ENCODE data around the gene CEP350.
"Not testable (repeated sequence)": the region's sequence is repeated elsewhere in the genome, so short reads cannot be mapped to it uniquely, and the experiment has no call there.

The CEP350 gene

DNA sequence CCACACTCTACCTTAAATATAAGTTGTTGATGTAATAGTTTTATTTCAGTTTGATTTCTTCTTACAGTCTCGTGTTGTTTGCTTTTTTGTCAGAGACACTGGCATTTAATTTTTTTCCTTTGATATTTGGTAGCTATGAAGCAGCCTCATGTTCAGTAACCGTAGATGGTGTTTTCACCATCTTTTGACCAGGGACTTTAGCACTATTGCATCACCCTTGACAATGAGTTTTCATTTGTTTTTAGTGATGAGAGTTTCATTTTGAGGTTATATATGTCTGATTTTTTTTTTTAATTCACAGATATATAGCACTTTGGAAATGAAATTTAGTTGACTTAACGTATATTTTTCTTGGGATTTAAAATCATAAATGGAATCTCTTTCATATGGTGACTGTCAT, 36.2 kb downstream of the CEP350 start:
- no peak for DNase-seq

DNA sequence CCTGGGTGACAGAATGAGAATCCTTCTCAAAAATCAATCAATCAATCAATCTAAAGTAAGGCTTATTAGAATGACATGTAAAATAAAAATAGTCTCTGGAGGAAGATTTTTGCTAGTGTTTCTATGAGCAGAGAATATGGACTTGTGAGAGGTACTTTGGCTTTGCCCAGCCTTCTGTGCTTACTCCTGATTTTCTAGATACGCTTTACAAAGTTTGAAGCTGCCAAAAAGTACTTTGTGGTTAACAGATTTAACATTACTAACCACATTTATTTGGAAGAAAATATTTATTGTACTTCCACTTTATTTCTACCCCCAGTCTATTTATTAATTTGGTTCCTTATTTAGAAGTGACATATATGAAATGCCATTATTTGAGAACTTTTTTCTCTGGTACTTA, 41.0 kb downstream of the CEP350 start:
- no peak for DNase-seq

DNA sequence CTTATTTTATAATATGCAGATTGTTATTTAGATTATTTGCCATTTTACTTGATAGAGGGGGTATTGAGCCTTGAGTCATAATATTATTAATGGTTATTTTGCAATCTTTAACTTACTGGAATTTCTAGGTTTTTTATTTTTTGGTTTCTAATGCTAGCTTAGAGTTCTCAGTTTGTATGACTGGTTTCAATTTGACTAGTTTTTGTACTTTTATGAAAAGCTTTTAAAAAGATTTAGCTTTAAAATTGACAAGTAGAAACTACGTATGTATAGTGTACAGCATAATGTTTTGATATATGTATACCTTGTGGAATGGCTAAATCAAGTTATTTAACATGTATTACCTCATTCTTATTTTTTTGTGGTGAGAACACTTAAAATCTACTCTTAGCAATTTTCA, 41.5 kb downstream of the CEP350 start:
- DNase-seq: no peak

DNA sequence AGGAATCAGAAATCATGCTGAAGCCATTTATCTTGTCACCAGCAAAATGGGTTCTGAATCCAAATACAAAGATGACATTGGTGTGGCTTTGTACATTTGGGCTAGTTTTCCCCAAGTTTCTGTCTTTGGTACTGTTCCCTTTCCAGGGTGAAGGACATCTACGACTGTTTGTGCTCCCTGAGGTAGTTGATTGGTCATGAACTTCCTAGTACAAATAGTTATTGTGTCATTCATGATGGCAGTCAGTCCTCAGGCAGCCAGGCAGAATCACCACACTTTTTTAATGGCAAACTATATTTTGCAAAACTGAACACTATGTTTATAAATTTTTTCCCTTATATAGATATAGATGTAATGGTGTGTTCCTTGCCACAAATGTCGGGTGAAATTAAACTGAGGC, 46.0 kb downstream of the CEP350 start:
- DNase-seq: no peak

DNA sequence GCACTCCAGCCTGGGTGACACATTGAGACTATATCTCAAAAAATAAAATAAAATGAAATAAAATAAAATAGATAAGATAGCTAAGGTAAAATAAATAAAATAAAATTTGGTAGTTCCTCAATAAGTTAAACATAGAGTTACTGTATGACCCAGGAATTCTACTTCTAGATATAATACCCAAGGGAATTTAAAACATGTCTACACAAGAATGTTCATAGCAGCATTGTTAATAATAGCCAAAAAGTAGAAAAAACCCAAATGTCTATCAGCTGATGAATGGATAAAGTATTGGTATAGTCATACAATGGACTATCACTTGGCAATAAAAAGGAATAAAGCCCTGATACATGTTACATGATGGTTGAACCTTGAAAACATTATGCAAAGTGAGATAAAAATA, 47.8 kb downstream of the CEP350 start:
- no peak for DNase-seq

DNA sequence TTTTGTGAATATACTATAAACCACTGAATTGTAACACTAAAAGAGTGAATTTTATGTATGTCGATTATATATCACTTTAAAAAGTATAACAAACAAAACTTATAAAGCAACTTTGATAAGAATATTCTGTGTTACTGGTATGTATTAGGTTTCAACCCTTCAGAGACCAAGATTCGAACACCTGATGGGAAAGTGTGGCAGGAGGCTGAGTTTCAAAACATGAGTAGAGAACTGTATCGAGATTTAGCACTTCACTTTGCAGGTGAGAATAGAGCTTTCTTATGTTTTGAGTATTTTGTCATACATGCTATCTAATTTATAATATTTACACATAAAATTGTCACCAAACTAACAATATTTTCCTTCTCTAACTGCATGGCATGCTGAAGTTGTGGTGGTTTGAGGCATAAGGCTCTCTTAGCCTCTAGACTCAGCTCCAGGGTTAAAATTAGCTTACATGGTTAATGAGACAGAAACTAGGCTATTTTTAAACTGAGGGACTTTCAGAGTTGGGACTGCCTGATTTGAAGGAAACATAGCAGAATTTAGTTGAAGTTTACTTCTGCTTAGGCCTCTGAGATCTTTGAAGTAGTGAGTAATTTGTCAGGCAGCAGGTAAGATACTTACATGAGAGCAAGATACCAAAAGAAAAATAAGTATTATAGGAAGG, 48.6 kb downstream of the CEP350 start:
- no peak for DNase-seq

GRCh38 chr1:180006762-180007161, 52.2 kb downstream of the CEP350 start:
- not testable (repeated sequence) for DNase-seq

DNA sequence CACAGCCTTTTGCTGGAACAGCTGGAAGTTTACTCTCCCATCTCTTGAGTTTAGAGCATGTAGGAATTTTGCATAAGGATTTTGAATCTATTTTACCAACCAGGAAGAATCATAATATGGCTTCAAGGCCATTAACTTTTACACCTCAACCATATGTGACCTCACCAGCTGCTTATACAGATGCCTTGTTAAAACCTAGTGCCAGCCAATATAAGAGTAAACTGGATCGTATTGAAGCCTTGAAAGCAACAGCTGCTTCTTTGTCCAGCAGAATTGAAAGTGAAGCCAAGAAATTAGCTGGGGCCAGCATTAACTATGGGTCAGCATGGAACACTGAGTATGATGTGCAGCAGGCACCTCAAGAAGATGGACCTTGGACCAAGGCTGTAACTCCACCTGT, 65.4 kb downstream of the CEP350 start:
- no peak for DNase-seq

GRCh38 chr1:180026556-180026955, 71.9 kb downstream of the CEP350 start:
- DNase-seq: no peak

DNA sequence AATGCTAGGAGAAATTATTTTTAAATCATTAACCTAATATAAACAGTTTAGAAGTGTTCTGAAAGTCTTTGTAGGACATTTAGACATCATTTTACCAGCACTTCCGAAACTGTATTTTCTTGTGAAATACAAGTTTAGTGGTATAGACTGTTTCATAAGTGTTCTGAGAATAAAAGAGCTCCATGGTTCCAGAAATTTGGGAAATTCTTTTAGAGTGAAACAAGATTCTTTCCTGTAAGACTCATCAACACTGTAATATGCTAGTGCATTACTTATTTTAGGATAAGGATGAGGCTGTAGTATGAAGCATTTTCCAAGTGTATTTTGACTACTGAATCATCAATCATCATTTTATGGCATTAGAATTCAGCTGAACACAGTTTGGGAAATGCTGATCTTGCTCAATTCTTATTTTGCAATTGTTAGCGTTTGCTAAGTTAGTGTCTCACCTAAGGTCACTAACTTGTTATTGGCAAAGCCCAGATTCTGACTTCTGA, 73.4 kb downstream of the CEP350 start:
- DNase-seq: no peak

DNA sequence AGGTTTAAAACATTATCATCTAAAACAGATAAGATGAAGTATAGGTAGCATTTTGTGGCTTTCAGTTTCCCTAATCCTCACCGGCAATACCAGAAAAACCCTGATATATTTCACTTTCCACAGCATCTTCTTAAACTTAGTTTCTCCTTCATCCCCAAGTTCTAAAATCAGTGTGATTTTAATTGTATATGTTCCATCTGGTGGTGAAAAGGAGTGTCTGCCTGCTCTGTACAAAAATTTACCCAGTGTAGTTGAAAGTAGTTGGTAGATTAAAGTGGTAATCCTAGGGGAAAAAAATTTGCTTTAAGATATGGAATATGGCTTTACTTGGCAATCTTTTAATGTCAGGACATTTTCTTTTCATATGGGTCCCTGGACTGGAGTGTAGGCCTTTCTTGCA, 74.3 kb downstream of the CEP350 start:
- DNase-seq: no peak

DNA sequence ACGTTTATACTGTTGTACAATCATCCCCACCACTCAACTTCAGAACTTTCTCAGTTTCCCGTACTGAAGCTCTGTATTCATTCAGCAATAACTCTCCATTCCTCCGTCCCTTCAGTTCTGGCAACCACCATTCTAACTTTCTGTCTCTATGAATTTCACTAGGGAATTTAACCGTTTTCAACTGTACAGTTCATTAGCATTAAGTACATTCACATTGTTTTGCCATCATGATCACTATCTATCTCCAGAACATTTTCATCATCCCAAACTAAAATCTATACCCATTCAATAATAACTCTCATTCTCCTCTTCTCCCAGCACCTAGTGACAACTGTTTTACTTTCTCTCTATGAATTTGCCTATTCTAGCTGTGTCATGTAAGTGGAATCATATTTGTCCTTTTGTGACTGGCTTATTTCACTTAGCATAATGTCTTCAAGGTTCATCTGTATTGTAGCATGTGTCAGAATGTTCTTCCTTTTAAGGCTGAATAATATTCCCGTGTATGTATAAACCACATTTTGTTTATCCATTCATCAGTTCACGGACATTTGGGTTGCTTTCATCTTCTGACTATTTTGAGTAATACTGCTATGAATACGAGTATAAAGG, 75.0 kb downstream of the CEP350 start:
- no peak for DNase-seq

DNA sequence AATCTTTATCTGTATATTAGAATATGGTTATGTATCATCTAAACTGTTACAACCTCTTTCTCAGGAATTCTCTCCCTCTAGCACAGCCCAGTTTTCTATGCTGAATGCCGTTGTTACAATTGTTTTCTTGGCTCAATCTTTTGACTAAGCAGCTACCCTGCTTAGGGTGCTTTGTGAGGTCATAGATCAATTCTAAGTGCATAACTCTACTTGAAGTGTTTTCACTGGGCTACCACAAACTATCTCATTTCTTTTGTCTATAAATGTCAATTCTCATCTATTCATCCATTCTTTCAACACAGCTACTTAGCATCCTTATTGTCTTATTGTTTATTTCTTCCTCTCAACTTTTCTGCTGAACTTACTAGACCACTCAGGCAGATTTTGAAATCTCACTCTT, 77.1 kb downstream of the CEP350 start:
- no peak for DNase-seq

- no peak for DNase-seq
These were observed 78.8 kb downstream of the CEP350 start for GRCh38 chr1:180033390-180033789.

DNA sequence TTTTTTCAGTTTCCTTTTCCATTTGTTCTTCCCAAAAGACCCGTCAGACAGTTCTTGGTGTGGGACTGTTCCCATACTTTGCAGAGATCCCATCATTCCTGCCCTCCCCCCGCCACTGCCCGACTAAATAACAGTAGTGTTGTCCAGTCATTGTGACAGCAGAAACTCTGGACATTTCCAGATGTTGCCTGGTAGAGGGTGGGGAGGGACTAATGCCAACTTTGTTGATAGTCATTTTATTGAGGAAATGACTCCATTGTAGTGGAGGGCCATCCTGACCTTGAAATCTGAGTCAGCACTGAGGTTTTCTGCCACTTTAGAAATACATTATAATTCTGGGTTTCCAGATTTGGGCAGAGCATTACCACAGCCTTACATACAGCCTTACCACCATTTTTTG, 85.4 kb downstream of the CEP350 start:
- DNase-seq: no peak

GRCh38 chr1:180041582-180041981, 87.0 kb downstream of the CEP350 start:
- DNase-seq: no peak

- DNase-seq: no peak
These were observed 88.5 kb downstream of the CEP350 start for GRCh38 chr1:180042988-180043622.

DNA sequence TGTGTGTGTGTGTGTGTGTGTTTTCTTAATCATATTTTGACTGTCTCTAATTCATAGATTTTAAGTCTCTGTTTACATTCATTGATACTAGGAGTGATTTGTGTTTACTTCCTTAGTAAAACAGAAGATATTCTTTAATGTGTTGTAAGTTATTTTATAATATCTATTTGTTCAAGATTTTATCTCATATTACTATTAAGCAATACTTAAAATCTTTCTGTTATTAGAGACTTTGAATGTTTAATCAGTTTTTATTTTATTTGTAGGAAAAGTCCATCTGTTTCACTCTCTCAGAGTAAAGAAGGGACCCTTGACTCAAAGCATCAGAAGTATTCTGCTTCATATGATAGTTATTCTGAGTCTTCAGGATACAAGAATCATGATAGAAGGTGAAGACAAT, 89.2 kb downstream of the CEP350 start:
- no peak for DNase-seq

- DNase-seq: no peak
These were observed 92.1 kb downstream of the CEP350 start for GRCh38 chr1:180046674-180047073.

DNA sequence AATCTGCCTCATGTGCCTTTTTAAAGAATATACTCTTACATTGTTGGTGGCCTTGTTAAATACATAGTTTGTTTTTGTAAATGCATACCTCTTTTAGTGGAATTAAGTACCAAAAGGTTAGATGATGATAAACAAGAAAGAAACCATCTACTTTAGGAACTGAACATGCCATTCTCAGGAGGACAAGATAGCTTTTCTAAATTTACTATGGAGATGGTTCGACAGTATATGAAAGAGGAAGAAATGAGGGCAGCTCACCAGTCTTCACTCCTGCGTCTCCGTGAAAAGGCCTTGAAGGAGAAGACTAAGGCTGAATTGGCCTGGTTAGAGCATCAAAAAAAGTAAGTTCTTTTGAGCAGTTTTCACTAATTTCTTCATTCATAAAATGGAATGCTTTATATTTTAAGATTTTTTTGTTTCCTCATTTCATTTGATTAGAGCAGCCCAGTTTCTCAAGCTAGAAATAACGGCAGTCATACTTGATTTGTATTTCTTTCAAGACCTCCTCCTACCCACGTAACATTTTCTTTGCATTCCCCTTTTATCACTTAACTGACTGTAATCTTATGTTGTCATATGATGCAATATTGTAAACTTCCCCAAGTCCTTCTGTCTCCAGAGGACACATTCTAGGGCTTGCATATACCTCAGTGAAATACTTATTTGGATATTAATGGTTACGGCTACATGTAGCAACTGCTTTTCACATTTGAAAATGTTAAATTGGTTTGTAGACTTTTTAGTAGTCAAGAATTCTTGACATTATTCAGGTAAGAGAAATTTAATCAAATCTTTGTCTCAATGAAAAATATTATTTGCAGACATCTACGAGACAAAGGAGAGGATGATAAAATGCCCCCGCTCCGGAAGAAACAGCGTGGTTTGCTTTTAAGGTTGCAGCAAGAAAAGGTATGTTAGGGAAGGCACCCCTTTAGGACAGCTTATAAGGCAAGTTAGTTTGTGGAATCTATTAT, 99.3 kb downstream of the CEP350 start:
- no peak for DNase-seq

DNA sequence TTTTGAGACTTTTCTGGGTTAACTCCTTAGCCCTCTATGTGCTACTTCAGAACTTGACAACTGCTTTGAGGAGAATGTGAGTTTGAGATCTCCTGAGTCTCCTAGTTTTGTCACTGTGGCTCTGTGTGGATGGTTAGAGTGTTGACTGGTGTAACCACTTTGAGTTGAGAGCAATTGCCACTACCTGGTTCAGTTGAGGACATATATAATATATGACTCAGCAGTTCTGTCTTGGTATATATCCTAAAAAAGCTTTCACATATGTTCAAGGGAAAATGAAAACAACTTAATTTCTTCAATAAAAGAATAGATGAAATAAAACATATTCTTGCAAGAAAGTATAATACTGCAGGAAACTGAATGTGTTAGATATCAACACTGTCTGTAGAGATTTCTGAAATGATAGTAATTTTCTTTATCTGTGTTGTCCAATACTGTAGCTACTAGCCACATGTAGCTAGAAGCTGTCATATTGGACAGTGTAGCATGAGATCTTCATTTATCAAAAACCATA, 103.3 kb downstream of the CEP350 start:
- no peak for DNase-seq

DNA sequence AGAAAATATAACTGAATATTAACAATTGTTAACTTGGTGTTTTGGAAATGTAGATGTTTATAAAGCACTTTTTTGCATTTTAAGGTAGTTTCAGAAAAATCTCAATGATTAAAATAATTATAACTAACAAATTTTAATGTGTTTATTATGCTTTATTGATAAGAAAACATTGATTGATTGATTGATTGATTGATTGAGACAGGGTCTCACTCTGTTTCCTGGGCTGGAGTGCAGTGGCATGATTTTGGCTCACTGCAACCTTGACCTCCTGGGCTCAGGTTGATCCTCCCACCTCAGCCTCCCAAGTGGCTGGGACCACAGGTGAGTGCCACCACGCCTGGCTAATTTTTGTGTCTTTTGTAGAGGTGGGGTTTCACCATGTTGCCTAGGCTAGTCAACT, 106.4 kb downstream of the CEP350 start:
- DNase-seq: no peak

- DNase-seq: no peak
These were observed 107.9 kb downstream of the CEP350 start for GRCh38 chr1:180062452-180062971.
